ENCODE results near the gene IL10RA. TPM values are rescaled to one million over a fixed set of nuclear protein-coding genes. Genes with fewer than 3 reads are reported as not detected.

IL10RA gene
- polyA plus RNA-seq, 3 donors: 152 to 413 (median 226) TPM

DNA sequence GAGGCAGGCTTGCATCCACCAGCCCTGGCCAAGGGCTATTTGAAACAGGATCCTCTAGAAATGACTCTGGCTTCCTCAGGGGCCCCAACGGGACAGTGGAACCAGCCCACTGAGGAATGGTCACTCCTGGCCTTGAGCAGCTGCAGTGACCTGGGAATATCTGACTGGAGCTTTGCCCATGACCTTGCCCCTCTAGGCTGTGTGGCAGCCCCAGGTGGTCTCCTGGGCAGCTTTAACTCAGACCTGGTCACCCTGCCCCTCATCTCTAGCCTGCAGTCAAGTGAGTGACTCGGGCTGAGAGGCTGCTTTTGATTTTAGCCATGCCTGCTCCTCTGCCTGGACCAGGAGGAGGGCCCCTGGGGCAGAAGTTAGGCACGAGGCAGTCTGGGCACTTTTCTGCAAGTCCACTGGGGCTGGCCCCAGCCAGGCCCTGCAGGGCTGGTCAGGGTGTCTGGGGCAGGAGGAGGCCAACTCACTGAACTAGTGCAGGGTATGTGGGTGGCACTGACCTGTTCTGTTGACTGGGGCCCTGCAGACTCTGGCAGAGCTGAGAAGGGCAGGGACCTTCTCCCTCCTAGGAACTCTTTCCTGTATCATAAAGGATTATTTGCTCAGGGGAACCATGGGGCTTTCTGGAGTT, 13.3 kb downstream of the IL10RA start:
- Histone ChIP-seq H2AFZ (ENCODE audit: insufficient read depth, low read depth, low read length, poor library complexity, severe bottlenecking) (no peak overlapping the region), H3K27ac (ENCODE audit: low read depth in 1 of 2, low read length in 2 of 2) (peak overlapping the region; percentile 76 to 95), H3K9ac (ENCODE audit: insufficient read depth, low read length, poor library complexity, severe bottlenecking) (no peak overlapping the region), H3K4me2 (replicated peaks; ENCODE audit: extremely low read depth, low read length, poor library complexity, severe bottlenecking) (peak overlapping the region; percentile 11), H3K4me1 (ENCODE audit: control insufficient read depth in 1 of 2, insufficient read depth in 2 of 2, low read length in 2 of 2) (peaks cover 85 to 100% of the 10 kb centered on the region in 2 donors), H4K20me1 (ENCODE audit: insufficient read depth, low read length) (peaks cover 80% of the 10 kb centered on the region), H3K36me3 (replicated peaks in 1 of 2; ENCODE audit: control insufficient read depth in 1 of 2, insufficient read depth in 2 of 2, low read length in 2 of 2) (peaks cover 67 to 71% of the 10 kb centered on the region in 2 donors), H3K9me3 (replicated peaks in 1 of 2; ENCODE audit: control insufficient read depth in 1 of 2, insufficient read depth in 1 of 2, low read length in 2 of 2) (peaks cover 0 to 4% of the 10 kb centered on the region in 2 donors), H3K79me2 (ENCODE audit: insufficient read depth, low read length) (peaks cover 62% of the 10 kb centered on the region), H3K4me3 (replicated peaks in 1 of 3; ENCODE audit: low read depth in 2 of 3, low read length in 3 of 3) (peak overlapping the region in 1 of 3 experiments; percentile 41), H3K27me3 (ENCODE audit: control insufficient read depth in 2 of 2, insufficient read depth in 2 of 2, low read length in 2 of 2) (no peaks in the 10 kb centered on the region)
- H3K4me1 Mint-ChIP-seq: peaks cover 86% of the 10 kb centered on the region
- peaks cover 73 to 79% of the 10 kb centered on the region in 2 donors for H3K36me3 Mint-ChIP-seq
- peaks cover 0 to 2% (median 0%) of the 10 kb centered on the region in 3 donors for H3K27me3 Mint-ChIP-seq (ENCODE audit: low read depth in 3 of 3)
- peak overlapping the region; percentile 10 to 27 for H3K4me3 Mint-ChIP-seq
- intact Hi-C loops (cut with micrococcal nuclease): loop anchor here in 1 of 2 donors (10.0 kb wide), 1 partner anchor 55 kb away; no protein-coding TSS in a partner anchor
- WGBS (ENCODE audit: insufficient coverage): 100% methylated on average over 3 of the region's 3 CpGs
- TF ChIP-seq CTCF (IDR thresholded peaks at IDR 0.05): no peak
- peaks cover 4 to 13% (median 6%) of the 10 kb centered on the region in 7 donors for H3K9me3 Mint-ChIP-seq
- no peak for DNase-seq
- H3K27ac Mint-ChIP-seq: peak overlapping the region; percentile 68 to 98 (median 95)

DNA sequence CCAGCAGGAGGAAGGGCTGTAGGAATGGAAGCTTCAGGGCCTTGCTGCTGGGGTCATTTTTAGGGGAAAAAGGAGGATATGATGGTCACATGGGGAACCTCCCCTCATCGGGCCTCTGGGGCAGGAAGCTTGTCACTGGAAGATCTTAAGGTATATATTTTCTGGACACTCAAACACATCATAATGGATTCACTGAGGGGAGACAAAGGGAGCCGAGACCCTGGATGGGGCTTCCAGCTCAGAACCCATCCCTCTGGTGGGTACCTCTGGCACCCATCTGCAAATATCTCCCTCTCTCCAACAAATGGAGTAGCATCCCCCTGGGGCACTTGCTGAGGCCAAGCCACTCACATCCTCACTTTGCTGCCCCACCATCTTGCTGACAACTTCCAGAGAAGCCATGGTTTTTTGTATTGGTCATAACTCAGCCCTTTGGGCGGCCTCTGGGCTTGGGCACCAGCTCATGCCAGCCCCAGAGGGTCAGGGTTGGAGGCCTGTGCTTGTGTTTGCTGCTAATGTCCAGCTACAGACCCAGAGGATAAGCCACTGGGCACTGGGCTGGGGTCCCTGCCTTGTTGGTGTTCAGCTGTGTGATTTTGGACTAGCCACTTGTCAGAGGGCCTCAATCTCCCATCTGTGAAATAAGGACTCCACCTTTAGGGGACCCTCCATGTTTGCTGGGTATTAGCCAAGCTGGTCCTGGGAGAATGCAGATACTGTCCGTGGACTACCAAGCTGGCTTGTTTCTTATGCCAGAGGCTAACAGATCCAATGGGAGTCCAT, 14.1 kb downstream of the IL10RA start:
- Histone ChIP-seq H3K79me2 (ENCODE audit: insufficient read depth, low read length) (peaks cover 56% of the 10 kb centered on the region), H2AFZ (ENCODE audit: insufficient read depth, low read depth, low read length, poor library complexity, severe bottlenecking) (no peak overlapping the region), H3K36me3 (replicated peaks in 1 of 2; ENCODE audit: control insufficient read depth in 1 of 2, insufficient read depth in 2 of 2, low read length in 2 of 2) (peaks cover 60 to 63% of the 10 kb centered on the region in 2 donors), H3K27ac (ENCODE audit: low read depth in 1 of 2, low read length in 2 of 2) (peak overlapping the region; percentile 76 to 95), H3K27me3 (ENCODE audit: control insufficient read depth in 2 of 2, insufficient read depth in 2 of 2, low read length in 2 of 2) (no peaks in the 10 kb centered on the region), H3K9ac (ENCODE audit: insufficient read depth, low read length, poor library complexity, severe bottlenecking) (peak overlapping the region; percentile 12), H3K9me3 (replicated peaks in 1 of 2; ENCODE audit: control insufficient read depth in 1 of 2, insufficient read depth in 1 of 2, low read length in 2 of 2) (peaks cover 0 to 4% of the 10 kb centered on the region in 2 donors), H3K4me1 (ENCODE audit: control insufficient read depth in 1 of 2, insufficient read depth in 2 of 2, low read length in 2 of 2) (peaks cover 85 to 100% of the 10 kb centered on the region in 2 donors), H4K20me1 (ENCODE audit: insufficient read depth, low read length) (peaks cover 72% of the 10 kb centered on the region), H3K4me2 (replicated peaks; ENCODE audit: extremely low read depth, low read length, poor library complexity, severe bottlenecking) (peak overlapping the region; percentile 27), H3K4me3 (replicated peaks in 1 of 3; ENCODE audit: low read depth in 2 of 3, low read length in 3 of 3) (peak overlapping the region in 1 of 3 experiments; percentile 41)
- peaks cover 65 to 71% of the 10 kb centered on the region in 2 donors for H3K36me3 Mint-ChIP-seq
- H3K4me1 Mint-ChIP-seq: peaks cover 88% of the 10 kb centered on the region
- peaks cover 0 to 2% (median 0%) of the 10 kb centered on the region in 3 donors for H3K27me3 Mint-ChIP-seq (ENCODE audit: low read depth in 3 of 3)
- 98% methylated on average over 3 of the region's 4 CpGs for WGBS (ENCODE audit: insufficient coverage)
- peaks cover 3 to 13% (median 6%) of the 10 kb centered on the region in 7 donors for H3K9me3 Mint-ChIP-seq
- peak overlapping the region; percentile 74 to 98 (median 95) for H3K27ac Mint-ChIP-seq
- TF ChIP-seq CTCF (IDR thresholded peaks at IDR 0.05): no peak
- intact Hi-C loops (cut with micrococcal nuclease): loop anchor here in 1 of 2 donors (1.0 kb wide), 1 partner anchor 9 kb away; no protein-coding TSS in a partner anchor
- H3K4me3 Mint-ChIP-seq: peak overlapping the region in 1 of 2 donors; percentile 10
- no peak for DNase-seq
